Gastrocnemius medialis (tissue), 4 donors: Measurements from ENCODE around the gene TYRO3.

ENCODE experiments used
- CTCF ChIP-seq, 5 experiments: fragments of 450-650 bp in 3 of 5; fragments of 200-600 bp in 2 of 5; sonication (generic) in 2 of 5; IDR thresholded peaks in 4 of 5; conservative IDR thresholded peaks in 1 of 5; 1 replicate in 4 of 5; 2 replicates in 1 of 5; pipeline ENCODE4 v1.5.1; 2016 to 2019; ENCODE audit warnings: antibody characterized with exemption in 5 of 5, mild to moderate bottlenecking in 3 of 5, moderate library complexity in 3 of 5
- POLR2A ChIP-seq, 2 donors: fragments of 450-650 bp; IDR thresholded peaks; one replicate each; pipeline ENCODE4 v1.6.1; 2017; ENCODE audit warnings: antibody characterized with exemption in 2 of 2, mild to moderate bottlenecking in 2 of 2, moderate library complexity in 2 of 2

- TF ChIP-seq CTCF (IDR thresholded peaks at IDR 0.05 in 4 of 5, conservative IDR thresholded peaks at IDR 0.05 in 1 of 5) (no peak), POLR2A (IDR thresholded peaks at IDR 0.05) (no peak)
Observed at GRCh38 chr15:41572866-41573265, 13.9 kb downstream of the TYRO3 start.
